ENCODE data around the gene TRABD2B. TPM values are rescaled to one million over a fixed set of nuclear protein-coding genes. Genes with fewer than 3 reads are reported as not detected.

The TRABD2B gene
- total RNA-seq, 1 donor from 2014 or later, result 6.2 TPM

DNA sequence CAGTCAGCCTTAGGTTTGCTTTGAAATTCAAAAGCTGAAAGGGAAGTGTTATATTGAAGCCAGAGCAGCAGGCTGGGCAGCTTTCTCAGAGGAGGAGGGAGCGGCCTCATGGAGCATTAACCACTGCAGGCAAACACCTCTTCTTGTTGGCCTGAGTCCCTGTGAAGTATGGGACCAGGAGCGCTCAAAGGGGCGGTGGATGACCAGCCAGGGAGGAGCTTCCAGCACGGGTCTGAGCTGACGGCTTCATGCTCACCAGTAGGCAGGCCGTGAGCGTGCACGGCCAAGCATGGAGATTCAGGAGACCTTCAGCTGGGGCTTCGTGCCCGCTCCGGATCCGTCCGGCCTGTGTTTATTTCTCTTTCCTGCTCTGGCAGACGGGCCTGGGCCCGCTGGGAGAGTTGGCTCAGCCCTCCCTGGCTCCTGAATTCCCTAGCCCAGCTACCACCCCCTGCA lies 245.2 kb downstream of the TRABD2B start:
- Mint-ChIP-seq H3K27me3 (ENCODE audit: low read depth) (peaks cover 6% of the 10 kb centered on the region), H3K4me3 (no peak overlapping the region), H3K9me3 (no peaks in the 10 kb centered on the region), H3K4me1 (peaks cover 19% of the 10 kb centered on the region), H3K36me3 (no peaks in the 10 kb centered on the region), H3K27ac (no peak overlapping the region)
- no peak for DNase-seq (ENCODE audit: low spot score in 2 of 2, unreplicated experiment in 2 of 2)
- TF ChIP-seq, protein P1, sequence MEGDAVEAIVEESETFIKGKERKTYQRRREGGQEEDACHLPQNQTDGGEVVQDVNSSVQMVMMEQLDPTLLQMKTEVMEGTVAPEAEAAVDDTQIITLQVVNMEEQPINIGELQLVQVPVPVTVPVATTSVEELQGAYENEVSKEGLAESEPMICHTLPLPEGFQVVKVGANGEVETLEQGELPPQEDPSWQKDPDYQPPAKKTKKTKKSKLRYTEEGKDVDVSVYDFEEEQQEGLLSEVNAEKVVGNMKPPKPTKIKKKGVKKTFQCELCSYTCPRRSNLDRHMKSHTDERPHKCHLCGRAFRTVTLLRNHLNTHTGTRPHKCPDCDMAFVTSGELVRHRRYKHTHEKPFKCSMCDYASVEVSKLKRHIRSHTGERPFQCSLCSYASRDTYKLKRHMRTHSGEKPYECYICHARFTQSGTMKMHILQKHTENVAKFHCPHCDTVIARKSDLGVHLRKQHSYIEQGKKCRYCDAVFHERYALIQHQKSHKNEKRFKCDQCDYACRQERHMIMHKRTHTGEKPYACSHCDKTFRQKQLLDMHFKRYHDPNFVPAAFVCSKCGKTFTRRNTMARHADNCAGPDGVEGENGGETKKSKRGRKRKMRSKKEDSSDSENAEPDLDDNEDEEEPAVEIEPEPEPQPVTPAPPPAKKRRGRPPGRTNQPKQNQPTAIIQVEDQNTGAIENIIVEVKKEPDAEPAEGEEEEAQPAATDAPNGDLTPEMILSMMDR (IDR thresholded peaks at IDR 0.05; ENCODE audit: unreplicated experiment), result no peak

DNA sequence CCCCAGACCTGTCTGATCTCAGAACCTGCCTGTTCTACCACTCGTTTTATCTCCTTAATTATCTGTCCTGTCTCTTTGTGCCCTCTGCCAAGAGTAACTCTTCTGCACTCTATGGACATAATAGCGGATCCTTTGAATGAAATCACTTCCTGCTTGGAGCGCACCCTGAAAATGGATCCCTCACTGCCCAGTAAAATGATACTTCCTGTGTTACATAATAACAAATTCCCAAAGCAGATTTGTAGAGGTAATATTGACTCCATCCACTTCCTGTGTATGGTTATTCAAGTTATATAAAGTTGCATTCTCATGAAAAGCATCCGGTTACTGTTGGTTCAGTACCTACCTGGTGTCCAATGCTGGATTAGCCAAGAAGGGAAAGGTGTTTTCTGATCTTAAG lies 246.0 kb downstream of the TRABD2B start:
- H3K36me3 Mint-ChIP-seq, result no peaks in the 10 kb centered on the region
- H3K9me3 Mint-ChIP-seq, result no peaks in the 10 kb centered on the region
- H3K27me3 Mint-ChIP-seq (ENCODE audit: low read depth), result peaks cover 11% of the 10 kb centered on the region
- H3K27ac Mint-ChIP-seq, result peak overlapping the region; percentile 17
- H3K4me1 Mint-ChIP-seq, result peaks cover 19% of the 10 kb centered on the region
- TF ChIP-seq, protein P1 (IDR thresholded peaks at IDR 0.05; ENCODE audit: unreplicated experiment), result no peak
- no peak overlapping the region for H3K4me3 Mint-ChIP-seq
- DNase-seq (ENCODE audit: low spot score in 2 of 2, unreplicated experiment in 2 of 2), result no peak

DNA sequence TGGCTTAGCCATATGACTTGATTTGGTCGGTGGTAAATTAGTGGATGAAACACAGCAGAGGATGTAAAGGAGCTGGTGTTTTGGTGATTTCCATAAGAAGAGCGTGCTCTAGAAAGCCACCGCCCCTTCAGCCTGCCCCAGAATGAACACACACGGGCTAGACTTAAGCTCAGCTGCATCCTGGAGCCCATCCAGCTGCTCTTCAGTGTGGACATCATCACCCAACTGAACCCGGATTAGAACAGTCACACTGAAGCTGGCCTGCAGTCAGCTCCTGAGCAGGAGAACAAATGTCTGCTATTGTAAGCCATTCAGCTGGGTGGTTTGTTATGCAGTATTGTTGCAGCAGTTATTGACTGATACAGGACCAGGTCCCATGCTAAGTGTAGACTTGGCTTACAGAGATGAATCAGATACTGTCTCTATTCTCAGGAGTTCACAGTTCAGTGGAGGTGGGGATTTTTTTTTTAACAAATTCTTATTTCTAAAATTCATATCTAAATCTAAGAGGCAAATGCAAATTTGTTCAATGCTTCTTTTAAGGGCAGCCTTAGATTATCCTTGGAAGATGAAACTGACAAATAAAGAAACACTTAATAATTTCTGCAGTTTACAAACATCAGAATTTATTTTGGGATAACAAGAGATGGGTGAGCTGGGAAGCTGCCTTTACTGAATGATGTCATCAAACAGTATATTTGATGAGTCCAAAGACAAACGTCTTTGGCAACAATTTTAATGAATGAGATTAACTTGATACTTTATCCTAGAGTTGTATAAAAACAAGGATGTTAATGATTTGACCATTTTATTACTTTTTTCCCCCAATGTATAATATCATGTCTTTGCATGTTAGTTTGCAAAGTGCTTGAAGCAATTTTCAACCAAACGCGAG lies 251.2 kb downstream of the TRABD2B start:
- peaks cover 12% of the 10 kb centered on the region for H3K9me3 Mint-ChIP-seq

DNA sequence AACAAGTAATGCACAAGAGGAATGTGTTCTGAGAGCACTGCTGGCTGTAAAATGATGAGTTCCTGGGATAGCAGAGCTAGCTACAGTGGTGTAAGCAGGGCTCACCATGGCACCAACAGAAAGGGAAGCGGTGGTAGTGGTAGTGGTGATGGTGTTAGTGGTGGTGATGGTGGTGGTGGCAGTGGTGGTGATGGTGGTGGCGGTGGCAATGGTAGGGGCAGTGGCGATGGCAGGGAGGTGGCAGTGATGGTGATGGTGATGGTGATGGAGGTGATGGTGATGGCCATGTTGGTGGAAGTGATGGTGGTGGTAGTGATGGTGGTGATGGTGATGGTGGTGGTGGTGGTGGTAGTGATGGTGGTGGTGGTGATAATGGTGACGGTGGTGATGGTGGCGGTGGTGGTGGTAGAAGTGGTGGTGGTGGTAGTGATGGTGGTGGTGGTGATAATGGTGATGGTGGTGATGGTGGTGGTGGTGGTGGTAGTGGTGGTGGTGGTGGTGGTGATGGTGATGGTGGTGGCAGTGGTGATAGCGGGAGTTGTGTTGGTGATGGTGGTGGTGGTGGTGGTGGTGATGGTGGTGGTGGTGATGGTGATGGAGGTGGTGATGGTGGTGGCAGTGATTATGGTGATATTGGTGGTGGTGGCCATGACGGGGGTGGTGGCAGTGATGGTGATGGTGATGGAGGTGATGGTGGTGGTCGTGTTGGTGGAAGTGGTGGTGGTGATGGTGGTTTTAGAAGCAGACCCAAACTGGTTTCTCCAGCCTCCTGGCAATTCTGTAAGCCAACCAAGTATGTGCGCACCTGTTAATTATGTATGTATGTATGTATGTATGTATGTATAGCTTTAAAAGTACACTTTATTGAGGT lies 254.1 kb downstream of the TRABD2B start:
- Mint-ChIP-seq H3K4me1 (no peaks in the 10 kb centered on the region), H3K9me3 (peaks cover 15% of the 10 kb centered on the region), H3K36me3 (no peaks in the 10 kb centered on the region), H3K27ac (no peak overlapping the region), H3K27me3 (ENCODE audit: low read depth) (peaks cover 54% of the 10 kb centered on the region), H3K4me3 (no peak overlapping the region)
- no peak for DNase-seq (ENCODE audit: low spot score in 2 of 2, unreplicated experiment in 2 of 2)
- TF ChIP-seq, protein P1 (IDR thresholded peaks at IDR 0.05; ENCODE audit: unreplicated experiment), result no peak

More for the DNA sequence above, 251.2 kb downstream of the TRABD2B start:
- no peaks in the 10 kb centered on the region for H3K36me3 Mint-ChIP-seq
- no peak for DNase-seq (ENCODE audit: low spot score in 2 of 2, unreplicated experiment in 2 of 2)
- H3K4me1 Mint-ChIP-seq, result no peaks in the 10 kb centered on the region
- no peak overlapping the region for H3K4me3 Mint-ChIP-seq
- peaks cover 35% of the 10 kb centered on the region for H3K27me3 Mint-ChIP-seq (ENCODE audit: low read depth)
- TF ChIP-seq, protein P1 (IDR thresholded peaks at IDR 0.05; ENCODE audit: unreplicated experiment), result no peak
- no peak overlapping the region for H3K27ac Mint-ChIP-seq

DNA sequence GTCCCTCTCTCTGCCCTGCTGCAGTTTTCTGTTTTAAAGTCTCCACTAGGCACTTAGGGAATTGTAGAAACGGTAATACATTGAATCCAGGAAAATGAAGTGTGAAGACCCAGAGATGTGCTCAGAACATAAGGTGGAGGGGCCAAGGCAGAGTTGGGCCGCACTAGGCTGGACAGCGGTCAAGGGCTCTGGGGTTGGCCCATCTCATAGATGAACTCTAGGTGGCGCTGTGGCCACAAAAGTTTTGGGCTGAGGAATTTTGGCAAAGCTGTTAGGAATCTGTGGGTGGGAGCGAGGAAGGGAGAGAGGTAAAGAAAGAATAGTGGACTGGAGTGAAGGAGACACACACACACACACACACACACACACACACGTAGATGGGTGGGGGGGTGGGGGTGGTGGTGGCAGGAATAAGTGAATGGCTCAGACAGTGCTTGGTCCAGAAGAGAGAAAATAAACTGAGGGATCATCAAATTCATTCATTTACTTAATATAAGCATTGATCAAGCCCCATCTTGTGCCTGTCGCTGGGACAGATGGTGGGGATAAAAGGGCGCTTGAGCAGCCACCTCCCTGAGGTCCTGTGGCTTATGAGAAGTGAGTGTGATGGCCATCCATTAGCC lies 258.5 kb downstream of the TRABD2B start:
- Mint-ChIP-seq H3K27me3 (ENCODE audit: low read depth) (peaks cover 66% of the 10 kb centered on the region), H3K27ac (no peak overlapping the region)

More for the DNA sequence above, 258.5 kb downstream of the TRABD2B start:
- peaks cover 15% of the 10 kb centered on the region for H3K9me3 Mint-ChIP-seq
- no peaks in the 10 kb centered on the region for H3K36me3 Mint-ChIP-seq
- H3K4me1 Mint-ChIP-seq, result no peaks in the 10 kb centered on the region
- no peak overlapping the region for H3K4me3 Mint-ChIP-seq
- TF ChIP-seq, protein P1 (IDR thresholded peaks at IDR 0.05; ENCODE audit: unreplicated experiment), result peak; percentile 90
- peak; percentile 53 to 82 for DNase-seq (ENCODE audit: low spot score in 2 of 2, unreplicated experiment in 2 of 2)

All from mesothelial cell of epicardium (in vitro differentiated cells).